ENCODE measurements around the gene GP1BB.

DNA sequence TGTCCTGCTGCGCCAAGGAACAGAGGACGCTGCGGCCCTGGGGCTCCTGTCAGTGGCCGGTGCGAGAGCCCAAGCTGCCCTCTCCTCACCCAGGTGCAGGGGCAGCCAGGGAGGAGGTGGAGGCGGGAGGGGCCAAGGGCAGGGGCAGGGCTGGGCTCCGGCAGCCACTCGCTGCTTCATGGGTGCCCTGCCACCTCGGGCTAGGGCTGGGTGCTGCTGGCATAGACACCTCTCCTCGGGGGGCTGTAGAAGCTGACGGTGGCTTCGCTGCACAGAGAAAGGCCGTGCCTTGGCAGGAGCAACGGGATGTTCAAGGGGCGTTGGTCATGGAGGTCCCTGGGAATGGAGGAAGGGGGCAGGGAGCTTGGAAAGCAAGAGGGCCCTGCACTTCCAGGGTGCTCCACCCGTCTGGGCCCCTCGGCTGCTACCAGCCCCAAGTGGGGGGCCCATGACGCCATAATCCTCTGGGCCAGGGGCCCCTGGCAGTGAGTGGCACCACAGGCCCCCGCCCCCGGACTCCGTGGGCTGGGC is 35.6 kb downstream of the GP1BB start:
- TF ChIP-seq EZH2 (IDR thresholded peaks at IDR 0.05; ENCODE audit: borderline replicate concordance, low read depth, low read length, severe bottlenecking), result no peak
- TF ChIP-seq, protein P1, sequence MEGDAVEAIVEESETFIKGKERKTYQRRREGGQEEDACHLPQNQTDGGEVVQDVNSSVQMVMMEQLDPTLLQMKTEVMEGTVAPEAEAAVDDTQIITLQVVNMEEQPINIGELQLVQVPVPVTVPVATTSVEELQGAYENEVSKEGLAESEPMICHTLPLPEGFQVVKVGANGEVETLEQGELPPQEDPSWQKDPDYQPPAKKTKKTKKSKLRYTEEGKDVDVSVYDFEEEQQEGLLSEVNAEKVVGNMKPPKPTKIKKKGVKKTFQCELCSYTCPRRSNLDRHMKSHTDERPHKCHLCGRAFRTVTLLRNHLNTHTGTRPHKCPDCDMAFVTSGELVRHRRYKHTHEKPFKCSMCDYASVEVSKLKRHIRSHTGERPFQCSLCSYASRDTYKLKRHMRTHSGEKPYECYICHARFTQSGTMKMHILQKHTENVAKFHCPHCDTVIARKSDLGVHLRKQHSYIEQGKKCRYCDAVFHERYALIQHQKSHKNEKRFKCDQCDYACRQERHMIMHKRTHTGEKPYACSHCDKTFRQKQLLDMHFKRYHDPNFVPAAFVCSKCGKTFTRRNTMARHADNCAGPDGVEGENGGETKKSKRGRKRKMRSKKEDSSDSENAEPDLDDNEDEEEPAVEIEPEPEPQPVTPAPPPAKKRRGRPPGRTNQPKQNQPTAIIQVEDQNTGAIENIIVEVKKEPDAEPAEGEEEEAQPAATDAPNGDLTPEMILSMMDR (IDR thresholded peaks at IDR 0.05; ENCODE audit: borderline replicate concordance, extremely low read depth, low read length, poor library complexity, severe bottlenecking), result no peak

Measured in DND-41 (cell line).